Activated T-cell treated with anti-CD3 and anti-CD28 coated beads, Interleukin-2, amount 50 U/mL, for 4 hours (primary cell): ENCODE data around the gene WFS1. TPM values are rescaled to one million over a fixed set of nuclear protein-coding genes. Genes with fewer than 3 reads are reported as not detected.

ENCODE experiments used
- ATAC-seq, 2 donors: fragments of 200-7000 bp; cut with Tn5 transposase; one replicate each; pipeline ENCODE4 v1.10.0; 2021
- DNase-seq: peaks from one replicate; pipeline ENCODE4 v3.0.0-alpha.2; 2020
- H3K27me3 Mint-ChIP-seq: one replicate; pipeline ENCODE4 v1.8.0; 2021; ENCODE audit warnings: low read depth, mixed read lengths
- H3K36me3 Mint-ChIP-seq: one replicate; pipeline ENCODE4 v1.8.0; 2022; ENCODE audit warnings: mixed read lengths; ENCODE audit not compliant: insufficient read depth
- H3K4me1 Mint-ChIP-seq: one replicate; pipeline ENCODE4 v1.8.0; 2021; ENCODE audit warnings: low read depth, mixed read lengths
- H3K4me3 Mint-ChIP-seq: one replicate; pipeline ENCODE4 v1.8.0; 2021; ENCODE audit warnings: mild to moderate bottlenecking, moderate library complexity, mixed read lengths
- H3K9me3 Mint-ChIP-seq: one replicate; pipeline ENCODE4 v1.8.0; 2021; ENCODE audit warnings: mixed read lengths
- total RNA-seq, 3 donors: library from RNA; stranded (reverse); gene quantifications; one replicate each; pipeline ENCODE4 v1.2.1, GENCODE V29; 2021

Gene WFS1
- total RNA-seq, 3 donors from 2014 or later = 7.0 to 7.7 (median 7.3) TPM

- no peak for ATAC-seq
- Mint-ChIP-seq H3K36me3 (no peaks in the 10 kb centered on the region), H3K4me3 (no peak overlapping the region), H3K9me3 (no peaks in the 10 kb centered on the region), H3K4me1 (peaks cover 1% of the 10 kb centered on the region), H3K27me3 (peaks cover 34% of the 10 kb centered on the region)
- no peak for DNase-seq
Measured at GRCh38 chr4:6332042-6332668, 62.5 kb downstream of the WFS1 start.

- Mint-ChIP-seq H3K4me1 (peaks cover 7% of the 10 kb centered on the region), H3K9me3 (no peaks in the 10 kb centered on the region), H3K27me3 (peaks cover 37% of the 10 kb centered on the region), H3K36me3 (no peaks in the 10 kb centered on the region), H3K4me3 (no peak overlapping the region)
- DNase-seq = no peak
- ATAC-seq = no peak
Measured at GRCh38 chr4:6332669-6333050, 63.0 kb downstream of the WFS1 start.

GRCh38 chr4:6333301-6334202, 63.9 kb downstream of the WFS1 start:
- Mint-ChIP-seq H3K4me1 (peaks cover 15% of the 10 kb centered on the region), H3K4me3 (no peak overlapping the region), H3K27me3 (peaks cover 36% of the 10 kb centered on the region), H3K36me3 (no peaks in the 10 kb centered on the region), H3K9me3 (no peaks in the 10 kb centered on the region)
- no peak for DNase-seq
- ATAC-seq = no peak

- ATAC-seq = no peak
- peaks cover 41% of the 10 kb centered on the region for H3K27me3 Mint-ChIP-seq
- no peak overlapping the region for H3K4me3 Mint-ChIP-seq
Measured at GRCh38 chr4:6334203-6334887, 64.7 kb downstream of the WFS1 start.

GRCh38 chr4:6335040-6335590, 65.5 kb downstream of the WFS1 start:
- no peak overlapping the region for H3K4me3 Mint-ChIP-seq
- ATAC-seq = no peak
- no peaks in the 10 kb centered on the region for H3K9me3 Mint-ChIP-seq
- peaks cover 22% of the 10 kb centered on the region for H3K4me1 Mint-ChIP-seq
- H3K36me3 Mint-ChIP-seq = no peaks in the 10 kb centered on the region
- no peak for DNase-seq
- H3K27me3 Mint-ChIP-seq = peaks cover 47% of the 10 kb centered on the region

More at GRCh38 chr4:6334203-6334887, 64.7 kb downstream of the WFS1 start:
- H3K36me3 Mint-ChIP-seq = no peaks in the 10 kb centered on the region
- no peak for DNase-seq
- H3K9me3 Mint-ChIP-seq = no peaks in the 10 kb centered on the region
- H3K4me1 Mint-ChIP-seq = peaks cover 21% of the 10 kb centered on the region

GRCh38 chr4:6336166-6336565, 66.5 kb downstream of the WFS1 start:
- no peaks in the 10 kb centered on the region for H3K36me3 Mint-ChIP-seq
- peaks cover 22% of the 10 kb centered on the region for H3K4me1 Mint-ChIP-seq
- H3K4me3 Mint-ChIP-seq = no peak overlapping the region
- ATAC-seq (no peak), DNase-seq (no peak)
- H3K9me3 Mint-ChIP-seq = no peaks in the 10 kb centered on the region
- H3K27me3 Mint-ChIP-seq = peaks cover 53% of the 10 kb centered on the region

GRCh38 chr4:6337331-6337935, 67.8 kb downstream of the WFS1 start:
- no peak for DNase-seq
- Mint-ChIP-seq H3K36me3 (no peaks in the 10 kb centered on the region), H3K4me1 (peaks cover 22% of the 10 kb centered on the region), H3K9me3 (no peaks in the 10 kb centered on the region), H3K4me3 (peak overlapping the region; percentile 40), H3K27me3 (peaks cover 53% of the 10 kb centered on the region)
- no peak for ATAC-seq

GRCh38 chr4:6338175-6338950, 68.7 kb downstream of the WFS1 start:
- ATAC-seq (no peak), DNase-seq (no peak)
- H3K27me3 Mint-ChIP-seq = peaks cover 50% of the 10 kb centered on the region
- peaks cover 22% of the 10 kb centered on the region for H3K4me1 Mint-ChIP-seq
- peak overlapping the region; percentile 40 for H3K4me3 Mint-ChIP-seq
- H3K9me3 Mint-ChIP-seq = no peaks in the 10 kb centered on the region
- no peaks in the 10 kb centered on the region for H3K36me3 Mint-ChIP-seq

GRCh38 chr4:6338951-6339817, 69.5 kb downstream of the WFS1 start:
- Mint-ChIP-seq H3K4me1 (peaks cover 22% of the 10 kb centered on the region), H3K4me3 (no peak overlapping the region), H3K27me3 (peaks cover 48% of the 10 kb centered on the region), H3K36me3 (no peaks in the 10 kb centered on the region), H3K9me3 (no peaks in the 10 kb centered on the region)
- ATAC-seq (no peak), DNase-seq (no peak)

- H3K9me3 Mint-ChIP-seq = no peaks in the 10 kb centered on the region
- ATAC-seq = no peak
- no peak for DNase-seq
- peaks cover 46% of the 10 kb centered on the region for H3K27me3 Mint-ChIP-seq
- H3K36me3 Mint-ChIP-seq = no peaks in the 10 kb centered on the region
- peaks cover 22% of the 10 kb centered on the region for H3K4me1 Mint-ChIP-seq
- H3K4me3 Mint-ChIP-seq = no peak overlapping the region
Measured at GRCh38 chr4:6339818-6340445, 70.3 kb downstream of the WFS1 start.

GRCh38 chr4:6340446-6341015, 70.9 kb downstream of the WFS1 start:
- Mint-ChIP-seq H3K4me3 (no peak overlapping the region), H3K36me3 (no peaks in the 10 kb centered on the region), H3K4me1 (peaks cover 22% of the 10 kb centered on the region), H3K27me3 (peaks cover 41% of the 10 kb centered on the region), H3K9me3 (no peaks in the 10 kb centered on the region)
- no peak for ATAC-seq
- no peak for DNase-seq

GRCh38 chr4:6341696-6342095, 72.0 kb downstream of the WFS1 start:
- DNase-seq (no peak), ATAC-seq (no peak)
- no peak overlapping the region for H3K4me3 Mint-ChIP-seq
- no peaks in the 10 kb centered on the region for H3K36me3 Mint-ChIP-seq
- peaks cover 22% of the 10 kb centered on the region for H3K4me1 Mint-ChIP-seq
- peaks cover 37% of the 10 kb centered on the region for H3K27me3 Mint-ChIP-seq
- no peaks in the 10 kb centered on the region for H3K9me3 Mint-ChIP-seq
